ENCODE data around the gene PRR30. TPM values are rescaled to one million over a fixed set of nuclear protein-coding genes. Genes with fewer than 3 reads are reported as not detected.
A peak's percentile ranks its signal among the peaks of the same experiment; 100 is the strongest.

The PRR30 gene
- total and polyA plus RNA-seq, 2 donors (not counting 3 experiments of a cell fraction or from before 2014, with no cell fraction given): not detected

DNA sequence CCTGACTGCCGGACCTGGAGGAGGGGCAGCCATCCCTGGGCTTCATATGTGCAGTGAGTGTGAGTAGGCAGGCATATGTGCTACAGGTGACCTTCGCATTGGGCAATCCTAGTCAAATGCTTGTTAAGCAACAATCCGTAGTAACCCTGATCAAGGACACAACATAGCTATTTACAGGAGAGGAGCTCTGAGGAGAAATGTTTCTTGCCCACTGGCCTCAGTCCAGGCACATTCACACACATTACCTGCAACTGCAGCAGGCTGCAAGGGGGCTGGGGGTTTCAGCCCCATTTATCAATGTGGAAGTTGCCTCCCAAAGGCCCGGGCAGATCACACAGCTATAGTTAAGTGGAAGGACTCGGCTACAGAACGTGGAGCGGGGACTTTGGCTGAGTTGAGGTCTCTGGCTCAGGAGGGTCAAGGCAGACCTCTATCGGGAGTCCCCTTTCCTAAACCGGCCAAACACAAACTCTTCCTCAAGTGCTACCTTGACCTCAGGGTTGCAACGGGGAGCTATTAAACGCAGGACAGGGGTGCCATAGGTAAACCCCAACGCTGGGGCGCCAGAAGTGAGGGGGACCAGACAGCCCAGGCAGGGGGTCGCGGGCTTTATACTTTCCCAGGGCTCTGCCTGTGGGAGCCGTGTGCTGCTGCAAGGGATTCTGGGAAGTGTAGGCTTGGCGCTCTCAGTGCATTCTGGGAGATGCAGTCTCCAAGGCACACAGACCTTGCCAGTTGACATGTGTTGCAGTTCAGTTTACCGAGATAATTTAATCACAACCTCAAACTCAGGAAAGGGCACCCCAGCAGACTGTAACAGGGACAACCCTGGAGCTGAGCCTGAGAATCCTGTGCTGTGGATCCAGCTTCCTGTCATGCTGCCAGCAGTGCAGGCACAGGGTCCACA lies 43.2 kb downstream of the PRR30 start:
- H3K9me3 ChIP-seq (replicated peaks; ENCODE audit: control insufficient read depth, insufficient read depth, low read length): no peaks in the 10 kb centered on the region
- peak; percentile 71 for DNase-seq (ENCODE audit: low read depth, low spot score)
- dilution Hi-C loops (cut with MboI; ENCODE audit: extremely low pct_ligation_motif_present, low sequenced_read_pairs): no loop called here
- intact Hi-C loops (cut with micrococcal nuclease): loop anchor here (2.0 to 5.0 kb wide), 3 partner anchors 76 to 261 kb away; partner anchors contain the start of genes ATRAID, GTF3C2 and SLC5A6
- peak; percentile 98 for FAIRE-seq
- H3K9me1 ChIP-seq (replicated peaks; ENCODE audit: control insufficient read depth, extremely low read depth, insufficient read depth, low read length): no peaks in the 10 kb centered on the region
- peak overlapping the region in 1 of 3 experiments; percentile 8 for H3K4me3 ChIP-seq (replicated peaks in 1 of 3; ENCODE audit: insufficient read depth in 1 of 3, low read depth in 1 of 3, low read length in 3 of 3)
- peak overlapping the region; percentile 71 for H2AFZ ChIP-seq (ENCODE audit: low read depth, low read length)
- H3K79me2 ChIP-seq (ENCODE audit: control insufficient read depth, insufficient read depth, low read length): no peaks in the 10 kb centered on the region
- ChIA-PET CTCF (interaction anchor here (1.1 to 8.2 kb wide), 9 partner anchors 9 to 250 kb away, joined by 3 to 152 read pairs (median 4); no protein-coding TSS in a partner anchor), POLR2A (interaction anchor here (0.5 kb wide), 1 partner anchor 115 kb away, joined by 4 read pairs; no protein-coding TSS in a partner anchor)
- H3K27me3 ChIP-seq (ENCODE audit: control insufficient read depth in 2 of 2, insufficient read depth in 2 of 2, low read length in 2 of 2): no peaks in the 10 kb centered on the region
- no peak overlapping the region for H3K9ac ChIP-seq (replicated peaks; ENCODE audit: extremely low read depth, insufficient read depth, low read length)
- no TSS peak for BruUV-seq (replicated peaks)
- no peaks in the 10 kb centered on the region for H3K36me3 ChIP-seq (ENCODE audit: control insufficient read depth in 2 of 2, extremely low read depth in 1 of 2, insufficient read depth in 2 of 2, low read length in 2 of 2)
- H4K20me1 ChIP-seq (replicated peaks; ENCODE audit: control insufficient read depth, extremely low read depth, insufficient read depth, low read length): no peaks in the 10 kb centered on the region
- H3K4me1 ChIP-seq (ENCODE audit: control insufficient read depth, extremely low read depth, insufficient read depth, low read length): no peaks in the 10 kb centered on the region
- H3K4me2 ChIP-seq (ENCODE audit: insufficient read depth, low read length): peak overlapping the region; percentile 40
- no peak overlapping the region for H3K27ac ChIP-seq (ENCODE audit: insufficient read depth, low read depth, low read length)
- TF ChIP-seq, protein P1, sequence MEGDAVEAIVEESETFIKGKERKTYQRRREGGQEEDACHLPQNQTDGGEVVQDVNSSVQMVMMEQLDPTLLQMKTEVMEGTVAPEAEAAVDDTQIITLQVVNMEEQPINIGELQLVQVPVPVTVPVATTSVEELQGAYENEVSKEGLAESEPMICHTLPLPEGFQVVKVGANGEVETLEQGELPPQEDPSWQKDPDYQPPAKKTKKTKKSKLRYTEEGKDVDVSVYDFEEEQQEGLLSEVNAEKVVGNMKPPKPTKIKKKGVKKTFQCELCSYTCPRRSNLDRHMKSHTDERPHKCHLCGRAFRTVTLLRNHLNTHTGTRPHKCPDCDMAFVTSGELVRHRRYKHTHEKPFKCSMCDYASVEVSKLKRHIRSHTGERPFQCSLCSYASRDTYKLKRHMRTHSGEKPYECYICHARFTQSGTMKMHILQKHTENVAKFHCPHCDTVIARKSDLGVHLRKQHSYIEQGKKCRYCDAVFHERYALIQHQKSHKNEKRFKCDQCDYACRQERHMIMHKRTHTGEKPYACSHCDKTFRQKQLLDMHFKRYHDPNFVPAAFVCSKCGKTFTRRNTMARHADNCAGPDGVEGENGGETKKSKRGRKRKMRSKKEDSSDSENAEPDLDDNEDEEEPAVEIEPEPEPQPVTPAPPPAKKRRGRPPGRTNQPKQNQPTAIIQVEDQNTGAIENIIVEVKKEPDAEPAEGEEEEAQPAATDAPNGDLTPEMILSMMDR (IDR thresholded peaks at IDR 0.05; ENCODE audit: extremely low read depth in 1 of 2, insufficient read depth in 1 of 2, low read depth in 1 of 2, low read length in 2 of 2): no peak
- peak; percentile 63 for TF ChIP-seq POLR2A (IDR thresholded peaks at IDR 0.05; ENCODE audit: low read depth, low read length)

DNA sequence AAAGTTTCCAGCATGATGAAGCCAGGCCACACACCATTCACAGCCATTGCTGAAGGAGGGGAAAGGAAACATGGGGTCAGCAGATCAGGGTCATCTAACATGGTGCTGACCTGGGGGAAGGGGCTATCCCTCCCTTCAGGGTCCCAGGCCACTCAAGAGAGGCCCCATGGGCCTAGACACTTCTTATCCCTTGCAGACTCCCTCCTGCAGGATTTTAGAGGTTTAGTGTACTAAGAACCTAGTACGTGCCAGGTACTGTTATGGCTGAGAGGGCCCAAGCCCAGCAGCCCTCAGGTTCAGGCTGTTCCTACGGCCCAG lies 43.8 kb downstream of the PRR30 start:
- no peak for FAIRE-seq
- POLR2A ChIA-PET: no interaction called here
- Histone ChIP-seq H4K20me1 (replicated peaks; ENCODE audit: control insufficient read depth, extremely low read depth, insufficient read depth, low read length) (no peaks in the 10 kb centered on the region), H3K36me3 (ENCODE audit: control insufficient read depth in 2 of 2, extremely low read depth in 1 of 2, insufficient read depth in 2 of 2, low read length in 2 of 2) (no peaks in the 10 kb centered on the region), H3K79me2 (ENCODE audit: control insufficient read depth, insufficient read depth, low read length) (no peaks in the 10 kb centered on the region), H3K9me3 (replicated peaks; ENCODE audit: control insufficient read depth, insufficient read depth, low read length) (no peaks in the 10 kb centered on the region), H3K27me3 (ENCODE audit: control insufficient read depth in 2 of 2, insufficient read depth in 2 of 2, low read length in 2 of 2) (no peaks in the 10 kb centered on the region), H3K4me3 (replicated peaks in 1 of 3; ENCODE audit: insufficient read depth in 1 of 3, low read depth in 1 of 3, low read length in 3 of 3) (no peak overlapping the region), H3K27ac (ENCODE audit: insufficient read depth, low read depth, low read length) (no peak overlapping the region), H3K4me1 (ENCODE audit: control insufficient read depth, extremely low read depth, insufficient read depth, low read length) (no peaks in the 10 kb centered on the region), H2AFZ (ENCODE audit: low read depth, low read length) (no peak overlapping the region), H3K4me2 (ENCODE audit: insufficient read depth, low read length) (no peak overlapping the region), H3K9me1 (replicated peaks; ENCODE audit: control insufficient read depth, extremely low read depth, insufficient read depth, low read length) (no peaks in the 10 kb centered on the region), H3K9ac (replicated peaks; ENCODE audit: extremely low read depth, insufficient read depth, low read length) (no peak overlapping the region)
- no peak for DNase-seq (ENCODE audit: low read depth, low spot score)
- intact Hi-C loops (cut with micrococcal nuclease) (loop anchor here (5.0 kb wide), 2 partner anchors 77 to 262 kb away; partner anchors contain the start of gene GTF3C2), dilution Hi-C loops (cut with MboI; ENCODE audit: extremely low pct_ligation_motif_present, low sequenced_read_pairs) (no loop called here)
- no peak for TF ChIP-seq MYC (IDR thresholded peaks at IDR 0.05; ENCODE audit: low read depth, low read length)
- TF ChIP-seq JUN (IDR thresholded peaks at IDR 0.05; ENCODE audit: borderline replicate concordance, insufficient read depth, insufficient read length, low read depth): no peak
- TF ChIP-seq, protein P2, sequence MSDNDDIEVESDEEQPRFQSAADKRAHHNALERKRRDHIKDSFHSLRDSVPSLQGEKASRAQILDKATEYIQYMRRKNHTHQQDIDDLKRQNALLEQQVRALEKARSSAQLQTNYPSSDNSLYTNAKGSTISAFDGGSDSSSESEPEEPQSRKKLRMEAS (IDR thresholded peaks at IDR 0.05; ENCODE audit: insufficient read depth, insufficient read length): no peak
- no peak for TF ChIP-seq POLR2AphosphoS5 (IDR thresholded peaks at IDR 0.05; ENCODE audit: insufficient read depth, low read depth, low read length)
- TF ChIP-seq, protein P1 (IDR thresholded peaks at IDR 0.05; ENCODE audit: extremely low read depth in 1 of 2, insufficient read depth in 1 of 2, low read depth in 1 of 2, low read length in 2 of 2): no peak
- TF ChIP-seq FOS (IDR thresholded peaks at IDR 0.05; ENCODE audit: borderline replicate concordance, insufficient read depth, low read length): no peak
- TF ChIP-seq POLR2A (IDR thresholded peaks at IDR 0.05; ENCODE audit: low read depth, low read length): no peak
- no peak for TF ChIP-seq EZH2 (IDR thresholded peaks at IDR 0.05; ENCODE audit: borderline replicate concordance, low read depth, low read length, severe bottlenecking)
- no peak for TF ChIP-seq GATA2 (IDR thresholded peaks at IDR 0.05; ENCODE audit: insufficient read depth, insufficient read length, low read depth, low read length)
- CTCF ChIA-PET: interaction anchor here (1.3 to 7.5 kb wide), 2 partner anchors 134 to 184 kb away, joined by 4 to 67 read pairs; no protein-coding TSS in a partner anchor
- BruUV-seq (replicated peaks): no TSS peak

Measured in endothelial cell of umbilical vein (primary cell).